HG02938 (cell line): ENCODE results near the gene MFSD11.
"Not testable (repeated sequence)": the region's sequence is repeated elsewhere in the genome, so short reads cannot be mapped to it uniquely, and the experiment has no call there.

Experiments
- ATAC-seq: cut with Tn5 transposase; IDR thresholded peaks from one replicate; pipeline ENCODE4 v1.9.1; 2021; ENCODE audit warnings: mild to moderate bottlenecking, moderate library complexity; ENCODE audit not compliant: unreplicated experiment

Gene MFSD11

GRCh38 chr17:76745785-76746184, 7.9 kb downstream of the MFSD11 start:
- not testable (repeated sequence) for ATAC-seq

DNA sequence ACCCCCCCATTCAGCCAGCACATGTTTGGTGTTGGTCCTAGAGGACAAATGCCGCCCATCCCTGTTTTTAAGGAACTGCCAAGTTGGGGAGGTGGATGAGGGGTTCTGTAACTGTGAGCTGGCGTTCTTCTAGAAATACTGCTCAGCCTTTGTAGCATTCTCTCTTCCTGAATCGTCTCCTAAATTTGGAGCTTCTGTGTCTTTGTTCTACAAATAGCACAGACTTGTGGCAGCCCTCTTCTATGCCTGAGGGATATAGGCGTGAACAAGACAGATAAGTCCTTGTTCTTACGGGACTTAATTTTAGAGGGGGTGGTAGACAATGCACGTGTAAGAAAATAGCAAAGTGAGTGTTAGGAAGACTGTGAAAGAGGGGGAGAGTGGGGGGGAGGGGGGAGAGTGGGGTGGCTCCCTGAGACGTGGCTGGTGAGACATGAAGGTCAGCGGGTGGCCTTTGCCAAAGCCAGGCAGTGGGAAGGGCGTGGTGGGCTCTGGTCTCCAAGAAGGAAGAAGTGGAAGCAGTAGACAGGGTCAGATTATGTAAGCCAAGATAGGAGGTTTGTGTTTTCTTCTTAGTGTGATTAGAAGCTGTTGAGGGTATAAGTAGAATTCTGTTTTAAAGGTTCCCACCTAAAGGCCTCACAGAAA, 9.9 kb downstream of the MFSD11 start:
- ATAC-seq = no peak

GRCh38 chr17:76748657-76749056, 10.7 kb downstream of the MFSD11 start:
- no peak for ATAC-seq

- no peak for ATAC-seq
Observed at GRCh38 chr17:76751416-76751993, 13.6 kb downstream of the MFSD11 start.

DNA sequence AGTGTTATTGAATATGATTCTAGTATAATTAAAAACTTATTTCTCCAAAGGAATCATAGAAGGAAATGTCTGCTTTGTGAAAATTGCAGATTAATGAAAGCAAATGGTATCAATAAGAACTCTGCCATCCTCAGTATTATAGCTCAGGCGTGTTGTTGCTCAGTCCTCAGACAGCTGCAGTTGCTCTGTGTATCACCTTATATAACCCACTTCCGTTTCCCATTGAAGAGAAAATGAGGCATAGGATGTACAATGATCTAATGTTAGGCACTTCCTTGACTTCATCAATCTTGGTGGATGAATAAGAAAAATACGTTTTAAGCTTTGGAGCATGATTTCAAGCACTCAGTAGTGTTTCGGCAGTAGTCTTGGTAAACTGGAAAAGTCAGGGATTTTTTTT, 14.1 kb downstream of the MFSD11 start:
- ATAC-seq = no peak

DNA sequence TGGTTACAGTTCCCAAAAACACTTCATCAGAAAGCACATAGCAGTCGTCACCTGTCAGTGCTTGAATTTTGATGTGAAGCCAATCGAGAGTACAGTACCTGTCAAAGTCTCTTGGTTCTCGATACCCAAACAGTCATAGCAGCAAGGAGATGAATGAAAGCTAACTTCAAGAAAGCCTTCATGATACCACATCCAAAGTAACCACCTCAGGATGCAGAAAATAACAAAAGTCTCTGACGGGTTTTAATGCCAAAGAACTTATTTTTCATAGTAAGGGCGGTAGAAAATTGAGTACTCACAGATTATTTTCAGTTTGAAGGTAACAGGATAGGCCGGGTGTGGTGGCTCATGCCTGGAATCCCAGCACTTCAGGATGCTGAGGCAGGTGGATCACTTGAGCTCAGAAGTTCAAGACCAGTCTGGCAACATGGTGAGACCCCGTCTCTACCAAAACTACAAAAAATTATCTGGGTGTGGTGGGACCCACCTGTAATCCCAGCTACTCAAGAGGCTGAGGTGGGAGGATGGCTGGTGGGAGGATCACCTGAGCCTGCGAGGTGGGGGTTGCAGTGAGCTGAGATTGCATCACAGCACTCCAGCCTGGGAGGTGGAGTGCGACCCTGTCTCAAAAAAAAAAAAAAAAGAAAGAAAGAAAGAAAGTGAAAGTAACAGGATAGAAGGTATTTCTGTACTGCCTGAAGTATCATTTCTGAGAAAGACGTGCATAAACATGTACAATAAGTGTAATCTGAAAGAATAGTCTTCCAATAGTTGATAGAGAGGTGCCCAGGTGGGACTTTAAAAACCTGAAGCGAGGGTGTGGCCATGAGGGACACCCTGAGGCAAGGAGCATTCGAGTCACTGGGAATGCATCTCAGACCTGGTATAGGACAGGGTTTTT, 15.4 kb downstream of the MFSD11 start:
- no peak for ATAC-seq

DNA sequence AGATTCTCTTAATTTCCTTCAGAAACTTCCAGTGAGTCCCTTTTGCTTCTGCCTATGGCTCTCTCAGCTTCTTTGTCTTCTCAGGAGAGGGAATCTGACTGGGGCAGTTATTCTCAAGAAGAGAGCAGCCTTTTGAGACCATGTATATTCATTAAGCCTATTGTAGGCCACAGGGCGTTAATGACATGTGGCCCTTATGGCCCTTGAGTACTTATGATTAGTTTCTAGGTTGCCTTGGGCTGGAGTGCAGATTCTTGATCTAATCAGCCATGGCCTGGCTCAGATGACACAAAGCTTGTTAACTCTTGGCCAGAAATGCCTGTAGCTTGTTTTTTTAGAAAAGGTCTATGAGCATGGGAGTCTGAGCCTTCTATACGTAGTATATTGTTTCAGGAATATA, 17.4 kb downstream of the MFSD11 start:
- no peak for ATAC-seq

GRCh38 chr17:76757256-76757655, 19.3 kb downstream of the MFSD11 start:
- no peak for ATAC-seq

DNA sequence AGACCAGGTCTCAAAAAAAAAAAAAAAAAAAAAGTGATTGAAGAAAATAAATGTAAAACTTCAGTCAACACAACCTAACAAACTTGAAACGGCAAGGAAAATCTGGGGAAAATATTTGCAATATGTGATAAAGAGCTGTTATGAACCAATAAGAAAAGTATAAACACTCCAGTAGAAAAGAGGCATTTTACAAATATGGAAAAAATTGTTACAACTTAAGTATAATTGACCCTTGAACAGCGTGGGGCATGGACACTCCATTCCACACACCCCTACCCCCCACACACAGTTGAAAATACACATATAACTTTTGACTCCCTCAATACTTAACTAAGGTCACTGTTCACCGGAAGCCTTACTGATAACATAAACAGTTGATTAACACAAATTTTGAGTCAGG, 20.7 kb downstream of the MFSD11 start:
- ATAC-seq = no peak

DNA sequence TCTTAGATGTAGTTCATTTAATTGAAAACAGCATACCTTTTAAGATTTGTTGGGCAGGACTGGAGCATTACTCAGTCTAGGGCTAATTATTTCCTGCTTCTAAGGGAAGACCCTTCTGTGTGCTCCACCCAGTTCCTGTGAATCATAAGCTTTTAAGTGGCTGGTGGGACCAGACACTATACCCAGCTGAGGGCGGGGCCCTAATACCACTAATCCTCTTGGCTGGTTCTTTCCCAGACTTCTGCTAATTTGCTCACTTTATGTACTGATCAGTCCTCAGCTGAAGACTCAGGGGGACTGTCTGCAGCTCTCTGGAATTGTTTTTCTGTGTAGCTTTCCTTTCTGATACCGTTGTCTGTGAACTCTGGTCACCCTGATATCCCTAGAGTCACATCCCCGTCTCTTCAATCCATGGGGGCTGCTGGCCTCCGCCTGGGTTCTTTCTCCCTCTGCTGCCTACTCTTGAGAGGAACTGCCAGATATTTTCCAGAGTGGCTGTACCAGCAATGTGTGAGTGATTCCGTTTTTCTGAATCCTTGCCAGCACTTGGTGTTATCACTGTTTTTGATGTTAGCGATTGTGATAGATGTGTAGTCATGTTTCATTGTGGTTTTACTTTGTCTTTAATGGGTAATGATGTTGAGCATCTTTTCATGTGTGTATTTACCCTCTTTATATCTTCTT, 35.1 kb downstream of the MFSD11 start:
- no peak for ATAC-seq

DNA sequence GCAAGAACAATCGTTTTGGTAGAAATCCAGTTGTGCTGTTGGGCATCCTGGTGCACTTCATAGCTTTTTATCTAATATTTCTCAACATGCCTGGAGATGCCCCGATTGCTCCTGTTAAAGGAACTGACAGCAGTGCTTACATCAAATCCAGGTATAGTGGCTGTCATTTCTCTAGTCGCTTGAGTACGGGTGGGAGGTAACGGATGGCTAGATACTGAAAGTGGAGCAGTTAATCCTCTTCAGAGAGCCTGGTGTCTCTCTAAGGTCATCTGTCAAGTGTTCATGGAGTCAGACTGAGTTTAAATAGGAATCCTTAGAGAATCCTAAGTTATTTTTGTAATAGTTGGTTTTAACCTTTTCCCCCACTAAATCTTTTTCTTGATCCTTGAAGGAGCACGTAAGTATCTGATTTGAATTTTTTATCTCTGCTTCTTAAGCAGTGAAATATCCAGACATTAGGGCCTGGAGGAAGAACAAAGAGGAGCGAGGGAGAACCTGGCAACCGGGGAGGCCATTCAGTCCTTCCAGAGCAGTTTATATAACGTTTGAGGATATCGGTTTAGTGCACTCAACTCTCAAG, 37.2 kb downstream of the MFSD11 start:
- no peak for ATAC-seq

DNA sequence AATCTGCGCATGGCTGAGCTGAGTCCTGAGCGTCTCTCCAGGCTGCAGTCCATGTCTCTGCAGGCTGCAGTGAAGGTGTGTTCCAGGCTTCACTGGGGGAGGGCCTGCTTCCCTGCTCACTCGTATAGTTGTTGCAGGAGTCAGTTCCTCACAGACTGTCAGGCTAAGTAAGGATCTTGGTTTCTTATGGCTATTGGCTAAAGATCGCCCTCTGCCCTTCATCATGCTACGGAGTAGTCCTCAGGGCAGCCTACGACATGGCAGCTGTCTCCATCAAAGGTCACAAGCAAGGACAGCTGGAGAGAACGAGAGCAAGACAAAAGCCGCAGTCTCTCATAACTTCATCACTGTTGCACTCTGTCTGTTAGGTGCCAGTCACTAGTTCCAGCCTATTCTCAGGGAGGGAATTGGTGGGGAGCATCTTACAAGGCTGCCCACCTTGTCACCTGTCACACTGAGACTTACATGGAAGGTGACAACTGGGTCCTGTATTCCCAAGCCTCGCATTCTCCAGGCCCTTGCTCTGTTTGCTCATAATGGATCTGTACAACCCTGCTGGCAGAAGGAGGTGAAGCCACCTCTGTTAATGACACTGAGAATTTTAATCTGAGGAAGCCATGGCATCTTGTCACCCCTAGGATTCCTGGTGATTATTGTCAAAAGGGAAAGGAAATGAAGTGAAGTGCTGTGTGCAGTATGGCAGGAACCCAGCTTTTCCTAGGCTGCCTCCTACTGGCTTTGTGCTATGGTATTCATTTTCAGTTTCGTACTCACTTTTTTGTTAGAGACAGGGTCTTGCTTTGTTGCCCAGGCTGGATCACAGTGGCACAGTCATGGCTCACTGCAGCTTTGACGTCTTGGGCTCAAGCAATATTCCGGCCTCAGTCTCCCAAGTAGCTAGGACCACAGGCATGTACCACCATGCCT, 43.4 kb downstream of the MFSD11 start:
- ATAC-seq = no peak

DNA sequence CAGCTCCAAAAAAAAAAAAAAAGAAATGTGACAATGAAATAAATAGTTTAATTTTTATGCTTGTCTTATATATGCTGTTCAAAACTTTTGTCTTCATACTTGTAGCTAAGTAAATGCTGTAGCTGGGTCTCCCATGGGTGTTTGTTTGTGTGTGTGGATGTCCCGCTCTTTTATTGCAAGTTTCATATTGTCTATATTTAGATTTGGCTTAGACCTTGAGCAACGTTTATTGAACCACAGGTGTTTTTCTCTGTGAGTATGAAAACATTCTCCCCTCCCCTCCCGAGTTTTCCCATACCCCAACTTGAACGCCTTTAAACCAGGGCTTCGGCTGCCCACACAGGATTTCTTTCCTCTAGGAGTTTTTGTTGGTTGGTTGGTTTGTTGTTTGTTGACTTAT, 45.2 kb downstream of the MFSD11 start:
- no peak for ATAC-seq

GRCh38 chr17:76784926-76785325, 47.0 kb downstream of the MFSD11 start:
- ATAC-seq = no peak

GRCh38 chr17:76787866-76788265, 49.9 kb downstream of the MFSD11 start:
- ATAC-seq = not testable (repeated sequence)

DNA sequence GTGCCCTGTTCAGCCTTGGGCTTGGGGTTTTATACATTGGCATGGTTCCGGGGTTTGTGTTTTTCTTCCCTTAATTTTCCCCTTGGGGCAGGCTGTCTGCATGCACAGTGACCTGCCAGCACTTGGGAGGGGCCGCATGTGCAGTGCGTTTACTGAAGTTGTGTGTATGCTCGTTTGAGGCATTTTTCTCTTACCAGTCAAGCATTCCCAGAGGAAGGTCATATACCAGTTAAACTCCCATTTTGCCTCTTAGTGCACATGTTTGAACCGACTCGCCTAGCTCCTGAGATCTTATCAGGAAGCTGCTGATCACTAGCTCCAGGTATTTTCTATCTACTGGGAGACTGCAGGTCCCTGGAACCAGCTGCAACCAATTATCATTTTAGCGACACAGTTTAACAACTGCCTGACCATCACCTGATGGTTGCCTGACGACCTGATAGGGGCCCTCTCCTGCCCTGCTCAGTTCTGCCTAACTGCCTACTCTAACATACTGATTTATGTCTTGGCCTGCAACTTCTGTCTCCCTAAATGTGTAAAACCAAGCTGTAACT, 51.4 kb downstream of the MFSD11 start:
- no peak for ATAC-seq

- ATAC-seq = no peak
Observed at GRCh38 chr17:76791053-76791980, 53.4 kb downstream of the MFSD11 start.

- no peak for ATAC-seq
Observed at GRCh38 chr17:76792348-76792747, 54.4 kb downstream of the MFSD11 start.

- ATAC-seq = no peak
Observed at GRCh38 chr17:76793775-76794174, 55.9 kb downstream of the MFSD11 start.
